GM06990 (cell line): ENCODE data around the gene MYT1.

ENCODE experiments used
- DNase-seq: peaks from one replicate; pipeline ENCODE4 v3.0.0-alpha.2; 2011; ENCODE audit not compliant: insufficient read length; ENCODE audit errors: extremely low read depth
- H3K27me3 ChIP-seq: replicated peaks from 2 replicates; pipeline ENCODE4 v1.6.0; 2011; ENCODE audit warnings: low read length; ENCODE audit not compliant: control insufficient read depth, insufficient read depth
- H3K36me3 ChIP-seq: 2 replicates; pipeline ENCODE4 v1.5.1; 2011; ENCODE audit warnings: low read length; ENCODE audit not compliant: control insufficient read depth, insufficient read depth
- H3K4me3 ChIP-seq: replicated peaks from 2 replicates; pipeline ENCODE4 v1.5.1; 2011; ENCODE audit warnings: low read depth, mild to moderate bottlenecking, control low read depth, low read length
- CTCF ChIP-seq: IDR thresholded peaks from 2 replicates; pipeline ENCODE4 v1.5.1; 2011; ENCODE audit warnings: low read length, control low read depth, mild to moderate bottlenecking, inconsistent platforms; ENCODE audit not compliant: insufficient read depth, poor library complexity, severe bottlenecking

The MYT1 gene

GRCh38 chr20:64193058-64193457 lies 28.8 kb downstream of the MYT1 start:
- no peak for DNase-seq
- H3K4me3 ChIP-seq: no peak overlapping the region
- no peaks in the 10 kb centered on the region for H3K36me3 ChIP-seq
- TF ChIP-seq CTCF: no peak
- no peaks in the 10 kb centered on the region for H3K27me3 ChIP-seq

GRCh38 chr20:64194269-64194668 lies 30.0 kb downstream of the MYT1 start:
- H3K36me3 ChIP-seq: no peaks in the 10 kb centered on the region
- DNase-seq: no peak
- no peak for TF ChIP-seq CTCF
- H3K27me3 ChIP-seq: no peaks in the 10 kb centered on the region
- H3K4me3 ChIP-seq: no peak overlapping the region

- no peaks in the 10 kb centered on the region for H3K36me3 ChIP-seq
- TF ChIP-seq CTCF: no peak
- H3K27me3 ChIP-seq: no peaks in the 10 kb centered on the region
- no peak overlapping the region for H3K4me3 ChIP-seq
- no peak for DNase-seq
Observed at GRCh38 chr20:64196309-64196708, 32.1 kb downstream of the MYT1 start.

- Histone ChIP-seq H3K36me3 (no peaks in the 10 kb centered on the region), H3K4me3 (no peak overlapping the region), H3K27me3 (no peaks in the 10 kb centered on the region)
- no peak for DNase-seq
- TF ChIP-seq CTCF: no peak
Observed at GRCh38 chr20:64196847-64197306, 32.6 kb downstream of the MYT1 start.

GRCh38 chr20:64198347-64198746 lies 34.1 kb downstream of the MYT1 start:
- no peaks in the 10 kb centered on the region; the same call in 1 of the 2 replicates for H3K27me3 ChIP-seq
- no peak overlapping the region for H3K4me3 ChIP-seq
- DNase-seq: no peak
- H3K36me3 ChIP-seq: no peaks in the 10 kb centered on the region
- no peak for TF ChIP-seq CTCF

GRCh38 chr20:64199395-64199794 lies 35.1 kb downstream of the MYT1 start:
- TF ChIP-seq CTCF: no peak
- Histone ChIP-seq H3K36me3 (no peaks in the 10 kb centered on the region), H3K27me3 (no peaks in the 10 kb centered on the region; the same call in 1 of the 2 replicates), H3K4me3 (no peak overlapping the region)
- DNase-seq: no peak
